Sigmoid colon (tissue), 4 donors: ENCODE data around the gene LY6G6D.

ENCODE experiments used
- POLR2A ChIP-seq, 2 donors: fragments of 450-650 bp; IDR thresholded peaks; one replicate each; pipeline ENCODE4 v1.6.1; 2016; ENCODE audit warnings: antibody characterized with exemption in 2 of 2, mild to moderate bottlenecking in 2 of 2, moderate library complexity in 2 of 2
- POLR2AphosphoS5 ChIP-seq, 4 donors: sonication (generic); formaldehyde crosslinking; IDR thresholded peaks; one replicate each; pipeline ENCODE4 v1.6.1; 2017; ENCODE audit warnings: antibody characterized with exemption in 4 of 4
- TF ChIP-seq, protein P1 (sequence below), 4 experiments: fragments of 450-650 bp in 3 of 4; fragments of 200-600 bp in 1 of 4; IDR thresholded peaks; one replicate each; pipeline ENCODE4 v1.5.1; 2016 to 2019; ENCODE audit warnings: antibody characterized with exemption in 4 of 4, mild to moderate bottlenecking in 3 of 4, moderate library complexity in 2 of 4

DNA sequence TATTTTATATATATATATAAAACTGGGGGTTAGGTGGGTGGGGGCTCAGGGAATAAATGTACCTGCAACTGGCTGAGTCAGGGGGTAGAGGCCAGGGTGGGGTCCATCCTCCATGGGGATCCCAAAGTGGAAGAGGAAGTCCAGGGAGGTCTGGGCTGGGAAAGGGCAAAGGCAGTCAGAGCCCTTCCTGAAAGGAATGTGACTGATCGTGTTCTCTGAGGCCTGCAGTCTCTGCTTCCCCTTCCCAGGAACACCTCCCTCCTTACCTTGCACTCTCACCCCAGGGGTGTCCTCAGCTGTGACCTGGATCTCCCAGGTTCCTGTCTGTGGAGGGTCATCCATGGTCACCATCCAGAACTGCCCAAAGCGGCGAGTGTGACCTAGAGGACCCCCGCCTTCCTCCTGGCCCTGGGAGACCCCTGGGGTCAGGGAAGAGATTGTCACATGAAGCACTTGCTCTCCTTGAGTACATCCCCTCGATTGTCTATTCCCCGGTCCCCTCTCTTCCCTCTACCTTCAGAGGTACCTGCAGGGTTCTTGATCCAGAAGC is 52.0 kb downstream of the LY6G6D start:
- TF ChIP-seq POLR2A (IDR thresholded peaks at IDR 0.05) (no peak), POLR2AphosphoS5 (IDR thresholded peaks at IDR 0.05) (no peak)
- TF ChIP-seq, protein P1, sequence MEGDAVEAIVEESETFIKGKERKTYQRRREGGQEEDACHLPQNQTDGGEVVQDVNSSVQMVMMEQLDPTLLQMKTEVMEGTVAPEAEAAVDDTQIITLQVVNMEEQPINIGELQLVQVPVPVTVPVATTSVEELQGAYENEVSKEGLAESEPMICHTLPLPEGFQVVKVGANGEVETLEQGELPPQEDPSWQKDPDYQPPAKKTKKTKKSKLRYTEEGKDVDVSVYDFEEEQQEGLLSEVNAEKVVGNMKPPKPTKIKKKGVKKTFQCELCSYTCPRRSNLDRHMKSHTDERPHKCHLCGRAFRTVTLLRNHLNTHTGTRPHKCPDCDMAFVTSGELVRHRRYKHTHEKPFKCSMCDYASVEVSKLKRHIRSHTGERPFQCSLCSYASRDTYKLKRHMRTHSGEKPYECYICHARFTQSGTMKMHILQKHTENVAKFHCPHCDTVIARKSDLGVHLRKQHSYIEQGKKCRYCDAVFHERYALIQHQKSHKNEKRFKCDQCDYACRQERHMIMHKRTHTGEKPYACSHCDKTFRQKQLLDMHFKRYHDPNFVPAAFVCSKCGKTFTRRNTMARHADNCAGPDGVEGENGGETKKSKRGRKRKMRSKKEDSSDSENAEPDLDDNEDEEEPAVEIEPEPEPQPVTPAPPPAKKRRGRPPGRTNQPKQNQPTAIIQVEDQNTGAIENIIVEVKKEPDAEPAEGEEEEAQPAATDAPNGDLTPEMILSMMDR (IDR thresholded peaks at IDR 0.05), result no peak
